8988T (cell line): ENCODE data around the gene ADRA2B.

Experiments
- DNase-seq: peaks from one replicate; pipeline ENCODE4 v3.0.0; 2011

ADRA2B gene

GRCh38 chr2:96115631-96116423 lies 544 bp downstream of the ADRA2B start:
- no peak for DNase-seq

GRCh38 chr2:96114903-96115581 lies 1.3 kb downstream of the ADRA2B start:
- DNase-seq, result no peak

DNA sequence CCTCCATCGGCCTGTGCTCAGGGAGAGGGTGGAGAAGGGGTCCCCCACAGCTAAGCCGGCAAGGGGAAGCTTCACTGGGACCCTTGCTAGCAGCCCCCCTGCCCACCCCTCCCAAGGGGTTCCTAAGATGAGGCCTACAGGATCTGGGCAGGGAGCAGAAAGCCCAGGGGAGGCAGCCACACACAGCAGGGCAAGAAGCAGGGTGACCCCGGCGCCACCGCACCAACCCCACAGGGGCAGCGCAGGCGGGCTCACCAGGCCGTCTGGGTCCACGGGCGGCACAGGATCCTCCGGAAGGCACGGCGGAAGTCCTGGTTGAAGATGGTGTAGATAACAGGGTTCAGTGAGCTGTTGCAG lies 1.8 kb downstream of the ADRA2B start:
- DNase-seq, result no peak

GRCh38 chr2:96113951-96114350 lies 2.4 kb downstream of the ADRA2B start:
- DNase-seq, result no peak

DNA sequence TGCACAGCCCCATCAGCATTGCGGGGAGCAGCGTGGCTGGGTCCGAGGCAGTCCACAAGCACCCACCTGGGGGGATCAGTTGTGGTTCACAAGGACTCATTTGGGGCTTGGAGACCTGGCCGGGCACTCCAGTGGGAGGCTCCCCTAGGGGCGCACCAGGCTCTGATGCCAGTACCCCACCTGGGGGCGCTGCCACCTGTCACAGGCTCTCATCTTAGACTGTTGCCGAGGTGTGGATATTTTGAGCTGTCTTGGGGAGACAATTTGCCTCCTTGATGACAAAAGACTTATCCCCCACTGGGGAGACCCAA lies 3.0 kb downstream of the ADRA2B start:
- DNase-seq, result no peak

GRCh38 chr2:96112501-96113366 lies 3.6 kb downstream of the ADRA2B start:
- DNase-seq, result no peak

DNA sequence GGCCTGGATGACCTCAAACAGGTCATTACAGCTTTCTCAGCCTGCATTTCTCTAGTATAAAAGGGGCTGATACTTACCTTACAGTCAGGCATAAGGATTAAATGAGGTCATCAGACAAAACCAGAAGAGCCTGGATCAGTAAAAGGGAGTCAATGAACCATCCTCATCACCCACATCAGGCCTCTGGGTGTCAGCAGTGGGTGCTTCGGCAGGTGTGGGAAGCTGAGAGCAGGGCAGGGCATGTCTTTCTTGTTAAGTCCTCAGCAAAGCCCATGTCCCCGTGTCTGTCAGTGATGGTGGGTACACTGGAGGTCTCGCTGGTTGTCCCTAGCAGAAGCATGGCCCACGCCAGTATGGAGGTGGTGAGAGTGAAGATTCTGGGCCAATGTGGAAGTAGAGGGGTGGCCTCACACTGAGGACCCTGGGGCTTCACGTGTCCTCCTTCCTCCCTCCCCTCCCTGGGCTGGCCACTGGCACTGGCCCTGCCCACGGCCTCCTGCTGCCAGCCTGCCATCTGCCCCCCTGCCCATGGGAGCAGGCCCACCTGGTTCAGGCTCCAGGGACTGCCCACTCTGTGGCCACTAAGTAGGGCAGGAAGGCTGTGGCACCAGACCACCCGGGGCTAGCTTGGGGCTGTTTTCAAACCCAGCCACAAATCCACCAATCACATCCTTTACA lies 4.4 kb downstream of the ADRA2B start:
- DNase-seq, result peak; percentile 27

GRCh38 chr2:96111257-96111640 lies 5.1 kb downstream of the ADRA2B start:
- DNase-seq, result no peak

- no peak for DNase-seq
Observed at GRCh38 chr2:96110621-96111256, 5.6 kb downstream of the ADRA2B start.

GRCh38 chr2:96109931-96110511 lies 6.3 kb downstream of the ADRA2B start:
- no peak for DNase-seq

DNA sequence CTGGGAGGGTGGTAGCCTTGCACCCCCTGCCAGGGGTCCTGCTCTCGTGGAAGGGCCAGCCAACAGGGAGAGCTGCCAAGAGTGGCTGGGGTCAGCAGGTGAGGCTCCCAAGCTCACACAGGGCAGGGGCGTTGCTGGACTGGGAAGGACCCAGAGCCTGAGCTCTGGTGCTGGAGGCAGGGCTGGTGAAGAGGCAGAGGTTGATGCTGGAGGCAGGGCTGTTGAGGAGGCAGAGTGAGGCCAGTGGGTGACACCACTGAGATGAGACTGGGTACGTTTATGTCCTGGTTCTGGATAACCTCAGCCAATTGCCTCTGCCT lies 7.0 kb downstream of the ADRA2B start:
- peak; percentile 21 for DNase-seq

DNA sequence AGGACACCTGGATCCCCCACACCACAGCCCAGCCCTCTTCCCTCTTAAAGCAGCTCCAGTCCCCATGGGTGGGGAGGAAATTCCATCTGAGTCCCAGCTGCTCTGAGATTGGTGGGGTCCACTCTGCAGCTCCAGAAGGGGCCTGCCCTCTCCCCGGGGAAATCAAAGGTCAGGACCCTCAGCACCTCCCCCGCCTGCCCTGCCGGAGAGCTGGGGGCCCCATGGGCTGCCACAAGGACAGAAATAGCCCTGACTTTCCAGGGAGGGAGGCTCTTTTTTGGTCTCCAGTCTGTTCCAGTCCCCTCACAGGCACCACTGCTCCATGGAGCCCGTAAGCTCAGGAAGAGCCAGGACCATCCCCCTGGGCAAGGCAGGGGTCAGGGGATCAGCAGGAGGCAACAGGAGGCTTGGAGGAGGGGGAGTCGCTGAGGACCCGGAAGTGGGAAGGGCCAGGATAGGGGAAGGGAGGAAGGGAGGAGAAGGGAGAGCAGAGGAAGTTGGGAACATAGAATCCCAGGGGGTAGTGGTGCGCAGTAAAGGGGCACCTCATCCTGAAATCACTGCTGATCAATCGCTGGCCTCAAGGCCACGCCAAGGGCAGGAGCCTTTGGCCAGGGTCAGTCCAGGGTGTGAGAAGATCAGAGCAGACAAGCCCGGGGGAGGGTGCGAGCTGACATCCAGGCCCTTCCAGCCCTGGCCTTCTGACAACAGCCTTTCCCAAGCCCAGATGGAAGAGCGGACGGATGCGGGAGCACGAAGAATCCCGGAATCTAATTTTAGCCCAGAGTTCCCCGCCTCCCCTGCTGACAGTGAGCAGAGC lies 7.6 kb downstream of the ADRA2B start:
- DNase-seq, result no peak

DNA sequence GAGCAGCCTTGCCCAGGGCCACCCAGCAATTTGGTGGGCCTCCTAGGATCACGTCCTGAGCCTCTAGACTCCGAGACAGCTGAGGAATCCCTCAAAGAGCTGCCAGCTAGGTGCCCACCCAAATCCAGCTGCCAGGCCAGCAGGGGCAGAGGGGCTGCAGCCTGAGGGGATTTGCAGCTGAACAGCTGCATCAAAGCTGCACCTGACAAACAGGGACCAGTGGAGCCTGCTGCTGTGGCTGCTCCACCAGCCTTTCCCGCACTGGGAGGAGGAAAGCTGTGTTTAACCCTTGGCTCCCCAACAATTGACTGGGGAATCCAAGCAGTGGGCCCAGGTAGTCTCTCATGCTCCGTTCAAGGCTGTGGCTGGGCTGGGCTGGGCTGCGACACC lies 8.2 kb downstream of the ADRA2B start:
- no peak for DNase-seq

GRCh38 chr2:96107708-96108065 lies 8.7 kb downstream of the ADRA2B start:
- DNase-seq, result no peak

- no peak for DNase-seq
Observed at GRCh38 chr2:96106991-96107707, 9.2 kb downstream of the ADRA2B start.

GRCh38 chr2:96105994-96106715 lies 10.2 kb downstream of the ADRA2B start:
- DNase-seq, result no peak

GRCh38 chr2:96105152-96105915 lies 11.0 kb downstream of the ADRA2B start:
- no peak for DNase-seq

GRCh38 chr2:96104487-96104861 lies 11.9 kb downstream of the ADRA2B start:
- no peak for DNase-seq

DNA sequence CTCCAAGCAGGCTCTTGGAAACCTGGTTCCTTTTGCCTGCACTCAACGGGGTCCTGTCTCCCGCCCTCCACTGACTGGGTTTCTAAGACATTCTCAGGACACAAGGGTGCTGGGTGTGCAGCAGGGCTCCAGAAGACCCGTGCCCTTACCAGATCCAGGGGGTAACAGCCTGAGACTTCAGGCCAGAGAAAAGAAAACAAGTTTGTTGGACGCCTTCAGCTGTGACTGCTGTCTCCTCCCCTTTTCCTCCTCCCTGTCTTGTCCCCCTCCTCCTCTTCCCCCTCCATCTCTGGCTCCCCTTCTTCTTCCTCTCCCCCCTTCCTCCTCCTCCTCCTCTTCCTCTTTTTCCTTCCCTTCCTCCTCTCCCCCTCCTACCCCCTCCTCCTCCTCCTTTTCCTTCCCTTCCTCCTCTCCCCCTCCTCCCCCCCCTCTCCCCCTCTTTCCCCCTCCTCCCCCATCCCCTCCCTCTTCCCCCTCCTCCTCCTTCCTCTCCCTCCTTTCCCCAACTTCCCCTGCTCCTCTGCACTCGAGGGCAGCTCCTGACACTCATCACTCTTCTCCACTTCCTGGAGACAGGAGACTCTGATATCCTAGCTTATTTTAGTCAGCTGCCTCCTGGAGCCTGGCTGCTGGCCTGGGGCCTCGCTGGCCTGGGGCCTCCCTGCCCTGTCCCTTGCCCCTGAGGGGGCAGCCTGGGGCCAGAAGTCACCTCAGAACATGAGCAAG lies 12.4 kb downstream of the ADRA2B start:
- DNase-seq, result no peak
